Upper lobe of left lung (tissue), 6 donors: Measurements from ENCODE around the gene ZMPSTE24. TPM values are rescaled to one million over a fixed set of nuclear protein-coding genes. Genes with fewer than 3 reads are reported as not detected.

Experiments used
- ATAC-seq, 2 donors: fragments of 200-7000 bp; cut with Tn5 transposase; one replicate each; pipeline ENCODE4 v1.9.1; 2022; ENCODE audit warnings: mild to moderate bottlenecking in 2 of 2, moderate library complexity in 2 of 2; ENCODE audit not compliant: low FRiP score in 2 of 2
- DNase-seq, 2 donors: peaks; one replicate each; pipeline ENCODE4 v3.0.0-alpha.2; 2019 to 2020
- H3K27ac ChIP-seq, 4 donors: fragments of 200-600 bp; sonication (generic); one replicate each; pipeline ENCODE4 v1.5.1; 2016 to 2019
- H3K27me3 ChIP-seq, 4 donors: fragments of 200-600 bp; sonication (generic); one replicate each; pipeline ENCODE4 v1.5.1; 2017 to 2019
- H3K36me3 ChIP-seq, 4 donors: fragments of 200-600 bp; sonication (generic); one replicate each; pipeline ENCODE4 v1.5.1; 2016 to 2019
- H3K4me1 ChIP-seq, 4 donors: fragments of 200-600 bp; sonication (generic); one replicate each; pipeline ENCODE4 v1.5.1; 2018 to 2019
- H3K4me3 ChIP-seq, 4 donors: fragments of 200-600 bp; sonication (generic); one replicate each; pipeline ENCODE4 v1.5.1; 2017 to 2019; ENCODE audit warnings: mild to moderate bottlenecking in 2 of 4, moderate library complexity in 1 of 4
- H3K9me3 ChIP-seq, 4 donors: fragments of 200-600 bp; sonication (generic); one replicate each; pipeline ENCODE4 v1.5.1; 2018 to 2019
- CTCF ChIP-seq, 6 experiments: fragments of 450-650 bp in 4 of 6; fragments of 200-600 bp in 2 of 6; sonication (generic) in 2 of 6; IDR thresholded peaks; one replicate each; pipeline ENCODE4 v1.5.1; 2016 to 2019; ENCODE audit warnings: antibody characterized with exemption in 6 of 6
- EP300 ChIP-seq, 4 donors: sonication (generic); formaldehyde crosslinking; IDR thresholded peaks; one replicate each; pipeline ENCODE4 v1.5.1; 2017; ENCODE audit warnings: antibody characterized with exemption in 4 of 4, control low read depth in 2 of 4
- POLR2A ChIP-seq, 4 donors: fragments of 450-650 bp; IDR thresholded peaks; one replicate each; pipeline ENCODE4 v1.5.1; 2016 to 2017; ENCODE audit warnings: antibody characterized with exemption in 4 of 4, mild to moderate bottlenecking in 2 of 4
- POLR2AphosphoS5 ChIP-seq, 2 donors: sonication (generic); formaldehyde crosslinking; IDR thresholded peaks; one replicate each; pipeline ENCODE4 v1.5.1; 2017; ENCODE audit warnings: antibody characterized with exemption in 2 of 2
- WGBS, 2 donors: methylation state at CpG; one replicate each; pipeline ENCODE4 v1.1.5; 2017 to 2018; 5-methylcytosine and 5-hydroxymethylcytosine counted together
- total RNA-seq, 6 donors: library from RNA; depleted of rRNA in 4 of 6; stranded (reverse); fragments of >200 nt in 4 of 6; gene quantifications; one replicate each; pipeline versions ENCODE4 v1.1.0 to v1.2.1, GENCODE V29; 2016 to 2021
- donor health status: DM: no; HTN: no; CAD: no; lungs with moderate emphysema.
- donor health status: DM: no; HTN: yes; CAD: no; lungs with severe emphysema.

The ZMPSTE24 gene
- total RNA-seq, 6 donors from 2014 or later: 10.3 to 42.8 (median 34.1) TPM

- no peak for ATAC-seq
- H3K27ac ChIP-seq: no peak overlapping the region
These were observed 54.5 kb downstream of the ZMPSTE24 start for GRCh38 chr1:40312238-40313205.

GRCh38 chr1:40313329-40313957, 55.4 kb downstream of the ZMPSTE24 start:
- no peaks in the 10 kb centered on the region for H3K36me3 ChIP-seq
- TF ChIP-seq EP300 (IDR thresholded peaks at IDR 0.05) (no peak), POLR2AphosphoS5 (IDR thresholded peaks at IDR 0.05) (no peak), CTCF (IDR thresholded peaks at IDR 0.05) (no peak), POLR2A (IDR thresholded peaks at IDR 0.05) (no peak)
- ATAC-seq: no peak
- H3K27me3 ChIP-seq: peaks cover 2 to 22% (median 15%) of the 10 kb centered on the region in 4 donors
- no peaks in the 10 kb centered on the region for H3K9me3 ChIP-seq
- DNase-seq: no peak
- H3K27ac ChIP-seq: no peak overlapping the region
- WGBS, 2 donors: 92 to 96% methylated on average over 5 of the region's 5 CpGs
- no peak overlapping the region for H3K4me3 ChIP-seq
- peaks cover 18 to 35% (median 28%) of the 10 kb centered on the region in 4 donors for H3K4me1 ChIP-seq

More at GRCh38 chr1:40312238-40313205, 54.5 kb downstream of the ZMPSTE24 start:
- peaks cover 18 to 35% (median 27%) of the 10 kb centered on the region in 4 donors for H3K4me1 ChIP-seq
- WGBS, 2 donors: 45 to 50% methylated on average over 8 to 10 of the region's 10 CpGs
- peaks cover 2 to 18% (median 13%) of the 10 kb centered on the region in 4 donors for H3K27me3 ChIP-seq
- no peak overlapping the region for H3K4me3 ChIP-seq
- no peak for TF ChIP-seq POLR2A (IDR thresholded peaks at IDR 0.05)
- no peak for TF ChIP-seq POLR2AphosphoS5 (IDR thresholded peaks at IDR 0.05)
- no peaks in the 10 kb centered on the region for H3K9me3 ChIP-seq
- peak in 1 of 2 donors; percentile 92 for DNase-seq
- no peaks in the 10 kb centered on the region for H3K36me3 ChIP-seq

- DNase-seq: no peak
- WGBS, 2 donors: 90 to 92% methylated on average over 6 to 9 of the region's 9 CpGs
These were observed 56.1 kb downstream of the ZMPSTE24 start for GRCh38 chr1:40313958-40314720.

GRCh38 chr1:40314721-40315238, 56.7 kb downstream of the ZMPSTE24 start:
- peaks cover 18 to 35% (median 28%) of the 10 kb centered on the region in 4 donors for H3K4me1 ChIP-seq
- no peaks in the 10 kb centered on the region for H3K36me3 ChIP-seq
- DNase-seq (peak in 1 of 2 donors; percentile 44), ATAC-seq (no peak)
- H3K9me3 ChIP-seq: no peaks in the 10 kb centered on the region
- H3K27ac ChIP-seq: no peak overlapping the region
- peak overlapping the region in 3 of 4 donors; percentile 42 to 54 (median 46) for H3K4me3 ChIP-seq
- WGBS, 2 donors: 44 to 47% methylated on average over 10 to 13 of the region's 13 CpGs
- TF ChIP-seq CTCF (IDR thresholded peaks at IDR 0.05) (no peak), POLR2A (IDR thresholded peaks at IDR 0.05) (no peak), EP300 (IDR thresholded peaks at IDR 0.05) (no peak), POLR2AphosphoS5 (IDR thresholded peaks at IDR 0.05) (no peak)
- H3K27me3 ChIP-seq: peaks cover 2 to 22% (median 15%) of the 10 kb centered on the region in 4 donors

More at GRCh38 chr1:40313958-40314720, 56.1 kb downstream of the ZMPSTE24 start:
- H3K36me3 ChIP-seq: no peaks in the 10 kb centered on the region
- no peak for TF ChIP-seq POLR2A (IDR thresholded peaks at IDR 0.05)
- no peak for TF ChIP-seq EP300 (IDR thresholded peaks at IDR 0.05)
- no peak for TF ChIP-seq CTCF (IDR thresholded peaks at IDR 0.05)
- no peak for TF ChIP-seq POLR2AphosphoS5 (IDR thresholded peaks at IDR 0.05)
- no peak overlapping the region for H3K4me3 ChIP-seq
- no peak overlapping the region for H3K27ac ChIP-seq
- H3K4me1 ChIP-seq: peaks cover 18 to 35% (median 28%) of the 10 kb centered on the region in 4 donors
- H3K9me3 ChIP-seq: no peaks in the 10 kb centered on the region
- ATAC-seq: no peak
- peaks cover 2 to 22% (median 15%) of the 10 kb centered on the region in 4 donors for H3K27me3 ChIP-seq
